ENCODE measurements around the gene CDH2. TPM values are rescaled to one million over a fixed set of nuclear protein-coding genes. Genes with fewer than 3 reads are reported as not detected.
A peak's percentile ranks its signal among the peaks of the same experiment; 100 is the strongest.

The CDH2 gene
- total RNA-seq, 1 experiment from 2014 or later: 42.3 TPM

GRCh38 chr18:28116461-28116860 is 60.5 kb downstream of the CDH2 start:
- no peak for ATAC-seq

GRCh38 chr18:28115149-28115550 is 61.8 kb downstream of the CDH2 start:
- intact Hi-C loops (cut with micrococcal nuclease; ENCODE audit: unreplicated experiment) (no loop called here), in situ Hi-C loops (cut with HindIII; ENCODE audit: low pct_unique_long_range_greater_than_20kb, low sequenced_read_pairs) (no loop called here)
- ChIA-PET POLR2A (interaction anchor here (0.6 kb wide), 1 partner anchor 143 kb away, joined by 3 read pairs; no protein-coding TSS in a partner anchor), CTCF (no interaction called here)
- DNase-seq (ENCODE audit: low read depth, low spot score) (no peak), ATAC-seq (peak; percentile 63; the same call in 1 of the 2 replicates)
- no peaks in the 10 kb centered on the region for H3K27me3 ChIP-seq (ENCODE audit: control insufficient read depth, insufficient read depth, low read length)
- H3K9me3 ChIP-seq (ENCODE audit: control insufficient read depth, insufficient read depth, low read depth, low read length): no peaks in the 10 kb centered on the region
- no peaks in the 10 kb centered on the region for H3K36me3 ChIP-seq (ENCODE audit: control insufficient read depth, insufficient read depth, low read length)
- no TSS peak for BruUV-seq (replicated peaks)
- H3K4me1 ChIP-seq (ENCODE audit: control insufficient read depth, insufficient read depth, low read length): peaks cover 7% of the 10 kb centered on the region; the same call in 1 of the 2 replicates
- no peak overlapping the region for H3K27ac ChIP-seq (ENCODE audit: low read length)
- TF ChIP-seq REST (IDR thresholded peaks at IDR 0.05; ENCODE audit: insufficient read depth in 1 of 2, low read depth in 2 of 2, low read length in 1 of 2): no peak
- no peak for TF ChIP-seq TCF7L2 (IDR thresholded peaks at IDR 0.05; ENCODE audit: low read depth, low read length)
- no peak for TF ChIP-seq SIN3A (IDR thresholded peaks at IDR 0.05; ENCODE audit: borderline replicate concordance, insufficient read depth, low read depth, low read length)
- TF ChIP-seq CTCF (IDR thresholded peaks at IDR 0.05): no peak
- TF ChIP-seq POLR2AphosphoS5 (IDR thresholded peaks at IDR 0.05; ENCODE audit: low read depth, low read length): no peak
- no peak overlapping the region for H3K4me3 ChIP-seq (ENCODE audit: low read depth in 2 of 2, low read length in 2 of 2)

More at GRCh38 chr18:28116461-28116860, 60.5 kb downstream of the CDH2 start:
- H3K27ac ChIP-seq (ENCODE audit: low read length): no peak overlapping the region
- no peaks in the 10 kb centered on the region for H3K36me3 ChIP-seq (ENCODE audit: control insufficient read depth, insufficient read depth, low read length)
- no peak for DNase-seq (ENCODE audit: low read depth, low spot score)
- intact Hi-C loops (cut with micrococcal nuclease; ENCODE audit: unreplicated experiment) (no loop called here), in situ Hi-C loops (cut with HindIII; ENCODE audit: low pct_unique_long_range_greater_than_20kb, low sequenced_read_pairs) (no loop called here)
- BruUV-seq (replicated peaks): no TSS peak
- no peaks in the 10 kb centered on the region for H3K27me3 ChIP-seq (ENCODE audit: control insufficient read depth, insufficient read depth, low read length)
- no peaks in the 10 kb centered on the region for H3K9me3 ChIP-seq (ENCODE audit: control insufficient read depth, insufficient read depth, low read depth, low read length)
- TF ChIP-seq TCF7L2 (IDR thresholded peaks at IDR 0.05; ENCODE audit: low read depth, low read length) (no peak), CTCF (IDR thresholded peaks at IDR 0.05) (no peak), POLR2AphosphoS5 (IDR thresholded peaks at IDR 0.05; ENCODE audit: low read depth, low read length) (no peak), SIN3A (IDR thresholded peaks at IDR 0.05; ENCODE audit: borderline replicate concordance, insufficient read depth, low read depth, low read length) (no peak), REST (IDR thresholded peaks at IDR 0.05; ENCODE audit: insufficient read depth in 1 of 2, low read depth in 2 of 2, low read length in 1 of 2) (no peak)
- H3K4me1 ChIP-seq (ENCODE audit: control insufficient read depth, insufficient read depth, low read length): peaks cover 7% of the 10 kb centered on the region; the same call in 1 of the 2 replicates
- POLR2A ChIA-PET: no interaction called here
- H3K4me3 ChIP-seq (ENCODE audit: low read depth in 2 of 2, low read length in 2 of 2): no peak overlapping the region
- CTCF ChIA-PET: no interaction called here
